GM21390 (cell line): ENCODE data around the gene SYT1.
"Not testable (repeated sequence)": the region's sequence is repeated elsewhere in the genome, so short reads cannot be mapped to it uniquely, and the experiment has no call there.

Experiments used
- ATAC-seq: cut with Tn5 transposase; IDR thresholded peaks from one replicate; pipeline ENCODE4 v1.9.1; 2021; ENCODE audit not compliant: unreplicated experiment

SYT1 gene

DNA sequence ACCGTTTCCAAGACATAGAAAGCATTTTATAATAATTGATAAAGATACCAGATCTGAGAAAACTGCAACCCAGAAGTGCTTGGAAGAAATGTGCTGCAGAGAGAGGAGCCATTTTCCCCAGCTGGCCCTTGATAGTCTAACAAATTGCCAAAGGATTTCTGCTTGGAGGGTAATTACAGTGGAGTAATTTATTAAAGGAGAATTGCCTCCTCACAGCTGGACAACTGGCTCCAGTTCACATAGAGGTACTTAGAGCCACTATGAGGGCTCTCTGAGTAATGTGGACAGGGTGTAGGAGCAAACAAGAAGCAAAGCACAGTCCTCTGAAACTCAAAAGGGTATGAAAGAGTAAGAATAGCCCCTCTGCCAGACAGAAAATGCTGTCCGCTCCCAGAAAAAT lies 335.6 kb downstream of the SYT1 start:
- no peak for ATAC-seq

- ATAC-seq, result no peak
Observed at GRCh38 chr12:79203058-79203647, 338.6 kb downstream of the SYT1 start.

- ATAC-seq, result no peak
Observed at GRCh38 chr12:79206871-79207270, 342.3 kb downstream of the SYT1 start.

GRCh38 chr12:79210403-79210802 lies 345.8 kb downstream of the SYT1 start:
- ATAC-seq, result not testable (repeated sequence)

GRCh38 chr12:79217306-79217705 lies 352.7 kb downstream of the SYT1 start:
- no peak for ATAC-seq

DNA sequence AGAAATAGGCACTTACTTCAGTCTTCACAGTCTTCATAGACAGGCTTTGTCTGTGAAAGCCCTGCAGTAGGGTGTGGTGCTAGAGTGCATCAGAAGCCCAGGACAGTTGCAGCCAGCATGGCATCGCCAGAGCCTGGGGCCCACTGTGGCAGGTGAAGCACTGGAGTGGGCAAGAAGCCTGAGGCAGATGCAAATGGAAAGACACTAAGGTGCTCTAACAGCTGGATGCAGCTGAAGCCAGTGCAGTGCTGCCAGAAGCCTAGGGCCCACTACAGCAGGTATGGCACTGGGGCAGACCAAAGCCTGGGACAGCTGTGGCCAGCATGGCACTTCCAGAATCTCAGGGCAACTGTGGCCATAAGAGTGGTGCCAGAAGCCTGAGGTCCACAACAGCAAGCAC lies 358.6 kb downstream of the SYT1 start:
- ATAC-seq, result no peak

- ATAC-seq, result no peak
Observed at GRCh38 chr12:79223761-79224160, 359.2 kb downstream of the SYT1 start.

- ATAC-seq, result no peak
Observed at GRCh38 chr12:79227091-79227490, 362.5 kb downstream of the SYT1 start.

DNA sequence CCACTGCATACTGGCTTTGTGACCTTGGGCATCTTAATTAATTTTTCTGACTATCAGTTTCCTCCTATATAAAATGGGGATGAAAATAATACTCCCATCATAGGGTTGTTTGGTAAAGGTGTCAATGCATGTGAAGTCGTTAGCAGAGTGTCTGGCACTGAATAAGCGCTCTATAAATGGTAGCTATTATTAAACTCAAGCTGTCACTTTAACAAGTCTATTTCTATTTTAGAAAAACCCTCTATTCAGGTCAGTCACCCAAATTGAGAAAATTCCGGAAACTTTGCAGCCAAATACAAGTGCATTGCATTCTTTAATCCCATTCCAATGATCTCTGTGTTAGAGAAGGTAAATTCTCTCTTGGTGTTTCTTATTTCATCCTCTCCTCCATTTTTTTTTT lies 363.1 kb downstream of the SYT1 start:
- ATAC-seq, result no peak

GRCh38 chr12:79233341-79233781 lies 368.8 kb downstream of the SYT1 start:
- ATAC-seq, result peak; percentile 72

GRCh38 chr12:79236920-79237319 lies 372.3 kb downstream of the SYT1 start:
- no peak for ATAC-seq

- no peak for ATAC-seq
Observed at GRCh38 chr12:79238246-79238645, 373.7 kb downstream of the SYT1 start.

DNA sequence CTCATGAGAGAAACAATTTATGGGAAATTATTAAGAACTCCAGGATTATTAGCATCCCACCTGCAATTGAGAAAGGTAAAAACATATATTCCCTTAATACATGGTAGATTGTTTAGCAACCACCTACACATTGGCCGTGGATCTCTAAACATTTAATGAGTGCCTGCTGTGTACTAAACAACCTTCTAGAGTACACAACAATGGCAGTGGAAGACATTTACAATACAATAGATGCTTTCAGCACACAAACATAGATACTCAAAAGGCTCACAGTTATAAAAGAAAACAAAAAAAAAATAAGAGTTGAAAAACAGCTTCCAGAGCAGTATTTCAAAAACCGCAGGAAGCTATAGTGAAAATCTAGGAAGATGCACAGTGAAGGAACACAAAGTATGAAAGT lies 382.9 kb downstream of the SYT1 start:
- ATAC-seq, result no peak

GRCh38 chr12:79250186-79250585 lies 385.6 kb downstream of the SYT1 start:
- ATAC-seq, result no peak

DNA sequence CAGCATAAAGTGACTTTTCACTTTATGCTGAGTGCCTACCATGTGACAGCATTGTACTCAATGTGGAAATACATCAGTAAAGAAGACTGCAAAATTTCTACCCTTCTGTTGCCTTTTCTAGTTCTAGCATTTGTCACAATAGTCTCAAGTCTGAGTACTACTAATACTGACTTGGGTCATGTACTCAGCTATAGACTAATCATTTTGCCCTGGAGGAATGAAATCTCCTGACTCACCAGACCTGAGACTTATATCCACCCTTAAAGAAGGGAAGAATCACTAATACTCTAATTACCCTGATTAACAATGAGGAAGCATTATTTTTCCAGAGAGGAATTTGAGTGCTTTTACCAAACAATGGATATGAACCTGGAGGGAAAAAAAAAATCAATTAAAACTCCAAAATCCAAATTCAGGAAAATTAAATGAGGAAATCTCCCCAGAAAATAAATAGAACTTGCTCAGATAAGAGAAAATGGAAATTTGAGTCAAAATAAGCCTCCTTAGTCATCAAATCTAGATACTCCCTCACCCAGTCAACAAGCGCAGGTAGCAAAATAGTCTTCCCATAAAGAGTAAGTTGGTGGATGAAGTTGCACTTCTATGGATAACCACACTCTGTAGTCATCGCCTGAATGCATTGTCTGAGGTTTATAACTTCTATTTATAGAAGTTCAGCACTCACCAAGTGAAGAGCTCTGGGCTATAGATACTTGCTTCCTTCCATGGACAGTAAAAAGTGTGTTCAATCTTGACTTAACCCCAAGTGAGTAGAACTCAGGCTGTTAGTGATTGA lies 386.6 kb downstream of the SYT1 start:
- no peak for ATAC-seq

DNA sequence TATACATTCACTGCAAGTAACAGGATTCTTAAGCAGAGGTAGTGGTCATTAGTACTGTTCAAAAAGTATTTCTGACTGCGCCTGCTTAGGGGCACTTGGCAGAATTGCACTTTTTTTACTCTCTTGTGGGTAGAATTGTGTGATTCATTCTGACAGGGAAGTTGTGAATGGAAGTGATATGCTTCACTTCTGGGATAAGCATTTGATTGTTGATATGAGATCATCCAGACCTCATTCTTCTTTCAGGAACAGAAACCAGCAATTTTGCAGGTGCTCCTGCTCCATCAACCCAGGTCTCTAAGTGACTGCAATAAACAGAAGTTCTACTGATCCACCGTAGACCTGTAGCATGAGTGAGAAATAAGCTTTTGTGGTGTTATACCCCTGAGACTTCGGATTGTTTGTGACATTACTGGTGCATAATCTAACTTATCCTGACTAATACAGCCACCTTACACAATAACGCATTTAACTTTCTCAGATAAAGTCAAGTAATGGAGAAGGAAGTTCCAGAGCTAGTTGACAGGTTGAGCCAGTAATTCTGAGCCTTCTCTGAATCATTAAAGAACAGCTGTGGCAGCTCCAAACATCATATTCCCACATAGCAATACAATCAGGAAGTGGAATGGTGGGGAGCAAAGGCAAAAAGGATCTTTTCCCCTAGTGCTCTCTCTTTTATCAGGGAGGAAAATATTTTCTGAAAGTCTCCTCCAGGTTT lies 387.9 kb downstream of the SYT1 start:
- no peak for ATAC-seq

- no peak for ATAC-seq
Observed at GRCh38 chr12:79255288-79255687, 390.7 kb downstream of the SYT1 start.

GRCh38 chr12:79260923-79261322 lies 396.3 kb downstream of the SYT1 start:
- ATAC-seq, result no peak

GRCh38 chr12:79262938-79263337 lies 398.4 kb downstream of the SYT1 start:
- ATAC-seq, result no peak

DNA sequence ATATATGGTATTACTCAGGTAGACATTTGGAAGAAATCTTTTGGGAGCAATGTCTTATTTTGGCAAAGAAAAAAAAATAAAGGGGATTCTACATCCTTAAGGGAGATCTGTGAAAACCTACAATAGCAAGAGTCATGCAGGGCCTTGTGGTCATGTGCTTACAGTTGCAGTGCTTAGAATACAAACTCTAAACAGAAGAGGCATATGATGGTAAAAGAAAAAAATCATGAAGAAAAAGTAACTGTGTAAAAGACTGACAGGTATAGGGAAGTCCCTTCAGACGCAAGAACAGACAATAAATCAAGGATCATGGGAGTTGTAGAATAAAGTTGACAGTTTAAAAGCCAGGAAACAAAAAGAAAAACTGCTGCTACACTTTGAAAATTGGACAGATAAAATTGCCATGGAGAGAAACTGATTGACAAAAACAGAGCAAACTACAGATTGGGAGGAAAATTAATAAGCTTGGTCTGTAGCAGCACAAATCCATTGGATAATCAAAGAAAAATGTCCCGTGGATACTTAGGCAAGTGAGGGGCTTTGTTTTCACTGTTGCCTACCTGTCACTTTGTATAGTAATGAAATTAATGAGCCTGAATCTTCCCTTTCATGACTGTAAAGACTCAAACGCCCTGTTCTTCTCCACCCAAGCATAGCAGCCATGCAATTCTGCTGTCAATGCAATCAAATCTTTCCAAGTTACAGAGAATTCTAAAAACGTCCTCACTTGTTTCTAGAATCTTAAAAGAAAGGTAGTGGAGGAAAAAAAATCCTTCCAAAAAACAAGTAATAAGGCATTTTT lies 402.0 kb downstream of the SYT1 start:
- ATAC-seq, result no peak

- ATAC-seq, result no peak
Observed at GRCh38 chr12:79267580-79267979, 403.0 kb downstream of the SYT1 start.
